PFSK-1 (cell line): ENCODE results near the gene FBXO5.

ENCODE experiments used
- POLR2AphosphoS5 ChIP-seq: IDR thresholded peaks from 2 replicates; pipeline ENCODE4 v1.6.1; 2012; ENCODE audit warnings: low read depth, mild to moderate bottlenecking, control low read depth, low read length, moderate library complexity
- TAF1 ChIP-seq: IDR thresholded peaks from 2 replicates; pipeline ENCODE4 v1.6.1; 2012; ENCODE audit warnings: low read length, control low read depth, borderline replicate concordance; ENCODE audit not compliant: insufficient read depth
- TF ChIP-seq, protein P1 (sequence below), 2 experiments: IDR thresholded peaks; 2 replicates each; pipeline versions ENCODE4 v1.6.1 to v1.8.0; 2011 to 2012; ENCODE audit warnings: low read depth in 2 of 2, low read length in 2 of 2, control low read depth in 1 of 2, inconsistent platforms in 1 of 2, mild to moderate bottlenecking in 1 of 2, moderate library complexity in 1 of 2; ENCODE audit not compliant: insufficient read depth in 1 of 2

DNA sequence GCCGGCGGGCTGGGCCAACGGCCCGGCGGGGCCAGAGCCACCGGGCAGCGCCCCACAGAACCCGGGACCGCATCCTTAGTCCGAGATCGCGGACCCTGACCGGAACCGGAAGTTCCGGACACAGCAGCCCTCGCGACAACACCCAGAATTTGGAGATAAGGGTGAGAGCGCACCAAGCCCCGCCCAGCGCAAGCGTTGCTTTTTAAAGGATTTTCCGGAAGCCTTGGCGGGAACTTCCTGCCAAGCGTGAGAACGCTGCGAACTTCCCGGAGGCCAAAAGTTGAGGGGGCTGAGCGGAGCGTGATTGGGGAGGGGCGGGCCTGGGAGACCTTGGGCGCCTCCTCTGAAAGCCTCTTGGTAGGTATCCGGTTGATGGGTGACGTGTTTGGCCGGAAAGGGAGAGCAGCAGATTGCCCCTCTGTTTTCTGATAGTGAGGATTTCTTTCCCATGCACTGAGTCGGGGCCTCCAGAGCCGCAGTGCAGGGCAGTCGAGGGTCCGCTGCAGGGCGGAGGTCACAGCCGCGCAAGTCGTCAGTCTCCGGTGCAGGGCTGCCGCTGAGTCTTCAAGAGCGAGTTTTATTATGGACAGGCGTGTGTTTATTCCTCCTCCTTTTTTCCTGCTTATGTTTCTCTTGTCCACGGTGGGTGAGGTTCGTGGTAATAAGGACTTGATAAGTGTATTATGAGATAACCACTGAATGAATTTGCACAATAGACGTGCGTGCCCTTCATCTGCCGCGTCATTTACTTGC, 19.9 kb upstream of the FBXO5 start, which contains the start of gene MTRF1L:
- TF ChIP-seq POLR2AphosphoS5, result 0 out of 2 replicates have a peak, but pooled peaks have one; percentile 52
- TF ChIP-seq, protein P1, sequence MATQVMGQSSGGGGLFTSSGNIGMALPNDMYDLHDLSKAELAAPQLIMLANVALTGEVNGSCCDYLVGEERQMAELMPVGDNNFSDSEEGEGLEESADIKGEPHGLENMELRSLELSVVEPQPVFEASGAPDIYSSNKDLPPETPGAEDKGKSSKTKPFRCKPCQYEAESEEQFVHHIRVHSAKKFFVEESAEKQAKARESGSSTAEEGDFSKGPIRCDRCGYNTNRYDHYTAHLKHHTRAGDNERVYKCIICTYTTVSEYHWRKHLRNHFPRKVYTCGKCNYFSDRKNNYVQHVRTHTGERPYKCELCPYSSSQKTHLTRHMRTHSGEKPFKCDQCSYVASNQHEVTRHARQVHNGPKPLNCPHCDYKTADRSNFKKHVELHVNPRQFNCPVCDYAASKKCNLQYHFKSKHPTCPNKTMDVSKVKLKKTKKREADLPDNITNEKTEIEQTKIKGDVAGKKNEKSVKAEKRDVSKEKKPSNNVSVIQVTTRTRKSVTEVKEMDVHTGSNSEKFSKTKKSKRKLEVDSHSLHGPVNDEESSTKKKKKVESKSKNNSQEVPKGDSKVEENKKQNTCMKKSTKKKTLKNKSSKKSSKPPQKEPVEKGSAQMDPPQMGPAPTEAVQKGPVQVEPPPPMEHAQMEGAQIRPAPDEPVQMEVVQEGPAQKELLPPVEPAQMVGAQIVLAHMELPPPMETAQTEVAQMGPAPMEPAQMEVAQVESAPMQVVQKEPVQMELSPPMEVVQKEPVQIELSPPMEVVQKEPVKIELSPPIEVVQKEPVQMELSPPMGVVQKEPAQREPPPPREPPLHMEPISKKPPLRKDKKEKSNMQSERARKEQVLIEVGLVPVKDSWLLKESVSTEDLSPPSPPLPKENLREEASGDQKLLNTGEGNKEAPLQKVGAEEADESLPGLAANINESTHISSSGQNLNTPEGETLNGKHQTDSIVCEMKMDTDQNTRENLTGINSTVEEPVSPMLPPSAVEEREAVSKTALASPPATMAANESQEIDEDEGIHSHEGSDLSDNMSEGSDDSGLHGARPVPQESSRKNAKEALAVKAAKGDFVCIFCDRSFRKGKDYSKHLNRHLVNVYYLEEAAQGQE (IDR thresholded peaks at IDR 0.05; ENCODE audit: insufficient read depth in 1 of 2, low read depth in 2 of 2, low read length in 2 of 2), result no peak
- TF ChIP-seq TAF1, result peak; percentile 70; the same call in 1 of the 2 replicates
